MCF 10A (cell line): ENCODE results near the gene ETS2. TPM values are rescaled to one million over a fixed set of nuclear protein-coding genes. Genes with fewer than 3 reads are reported as not detected.
A peak's percentile ranks its signal among the peaks of the same experiment; 100 is the strongest.

Source experiments
- BruUV-seq: library from RNA; stranded (reverse); fragments of 400-500 nt; replicated peaks from 2 replicates; lab custom pipeline; 2021; lab: Mats Ljungman, UMichigan
- CTCF ChIA-PET: fragments of 300-600 bp; sonication (Branson Sonifier 250); formaldehyde crosslinking; extraction: SDS; loops from one replicate; lab custom pipeline; 2021; ENCODE audit warnings: antibody characterized with exemption, inconsistent platforms; lab: Yijun Ruan, JAX
- POLR2A ChIA-PET: fragments of 300-600, 350-650 bp; sonication (Branson Sonifier 250); formaldehyde crosslinking; extraction: SDS; loops from one replicate; lab custom pipeline; 2020; ENCODE audit warnings: antibody characterized with exemption, inconsistent platforms; lab: Yijun Ruan, JAX
- DNase-seq: peaks from one replicate; pipeline ENCODE4 v3.0.0-alpha.2; 2018; ENCODE audit not compliant: unreplicated experiment
- H3K27ac Mint-ChIP-seq: one replicate; pipeline ENCODE4 v1.8.0; 2022; ENCODE audit warnings: mild to moderate bottlenecking, low read depth, mixed read lengths; ENCODE audit not compliant: unreplicated experiment
- H3K27me3 Mint-ChIP-seq: one replicate; pipeline ENCODE4 v1.8.0; 2022; ENCODE audit warnings: mixed read lengths; ENCODE audit not compliant: insufficient read depth, unreplicated experiment
- H3K36me3 Mint-ChIP-seq: one replicate; pipeline ENCODE4 v1.8.0; 2022; ENCODE audit warnings: mild to moderate bottlenecking, moderate library complexity, mixed read lengths; ENCODE audit not compliant: insufficient read depth, unreplicated experiment
- H3K4me1 Mint-ChIP-seq: one replicate; pipeline ENCODE4 v1.8.0; 2022; ENCODE audit warnings: mixed read lengths; ENCODE audit not compliant: insufficient read depth, unreplicated experiment
- H3K4me3 Mint-ChIP-seq: one replicate; pipeline ENCODE4 v1.8.0; 2022; ENCODE audit warnings: mild to moderate bottlenecking, moderate library complexity, mixed read lengths; ENCODE audit not compliant: unreplicated experiment
- H3K9me3 Mint-ChIP-seq: one replicate; pipeline ENCODE4 v1.8.0; 2022; ENCODE audit warnings: mixed read lengths; ENCODE audit not compliant: unreplicated experiment
- CTCF ChIP-seq: fragments of 200-600 bp; IDR thresholded peaks from one replicate; pipeline ENCODE4 v1.8.0; 2022; ENCODE audit warnings: antibody characterized with exemption, mild to moderate bottlenecking; ENCODE audit not compliant: unreplicated experiment
- intact Hi-C: fragments of 100-400 bp; cut with micrococcal nuclease; formaldehyde crosslinking; loops from 2 replicates; pipeline ENCODE4 v1.14.1; 2022
- total RNA-seq: library from RNA; stranded (reverse); gene quantifications from 2 replicates; pipeline ENCODE4 v1.2.3, GENCODE V29; 2022

Gene ETS2
- total RNA-seq, 1 experiment from 2014 or later = 109 TPM

GRCh38 chr21:38817371-38818324, 11.9 kb downstream of the ETS2 start:
- peak overlapping the region; percentile 59 for H3K27ac Mint-ChIP-seq

GRCh38 chr21:38818325-38818723, 12.6 kb downstream of the ETS2 start:
- BruUV-seq = no TSS peak
- ChIA-PET CTCF (interaction anchor here (0.7 to 1.1 kb wide), 3 partner anchors 21 to 319 kb away, joined by 3 to 4 read pairs (median 4); no protein-coding TSS in a partner anchor), POLR2A (interaction anchor here (0.5 to 6.0 kb wide), 13 partner anchors 10 to 319 kb away, joined by 3 to 29 read pairs (median 5); partner anchors contain the start of gene ETS2)
- Mint-ChIP-seq H3K36me3 (peaks cover 100% of the 10 kb centered on the region), H3K27ac (no peak overlapping the region), H3K4me1 (peaks cover 43% of the 10 kb centered on the region), H3K27me3 (no peaks in the 10 kb centered on the region), H3K4me3 (no peak overlapping the region), H3K9me3 (no peaks in the 10 kb centered on the region)
- intact Hi-C loops = no loop called here
- DNase-seq = no peak
- no peak for TF ChIP-seq CTCF

More at GRCh38 chr21:38817371-38818324, 11.9 kb downstream of the ETS2 start:
- intact Hi-C loops = no loop called here
- ChIA-PET CTCF (interaction anchor here (0.7 to 1.1 kb wide), 3 partner anchors 22 to 320 kb away, joined by 3 to 4 read pairs (median 4); no protein-coding TSS in a partner anchor), POLR2A (interaction anchor here (0.5 to 6.0 kb wide), 18 partner anchors 9 to 320 kb away, joined by 3 to 29 read pairs (median 4); partner anchors contain the start of gene ETS2)
- peak; percentile 68 for DNase-seq
- Mint-ChIP-seq H3K27me3 (no peaks in the 10 kb centered on the region), H3K4me1 (peaks cover 43% of the 10 kb centered on the region), H3K4me3 (peak overlapping the region; percentile 14), H3K36me3 (peaks cover 100% of the 10 kb centered on the region), H3K9me3 (no peaks in the 10 kb centered on the region)
- no peak for TF ChIP-seq CTCF
- no TSS peak for BruUV-seq

GRCh38 chr21:38819051-38819718, 13.5 kb downstream of the ETS2 start:
- POLR2A ChIA-PET = interaction anchor here (0.5 to 7.3 kb wide), 22 partner anchors 10 to 756 kb away, joined by 3 to 113 read pairs (median 6); partner anchors contain the start of gene ETS2
- H3K27me3 Mint-ChIP-seq = no peaks in the 10 kb centered on the region
- no peak for DNase-seq
- CTCF ChIA-PET = interaction anchor here (0.6 to 1.9 kb wide), 6 partner anchors 11 to 1894 kb away, joined by 3 to 6 read pairs (median 3); no protein-coding TSS in a partner anchor
- no peak for TF ChIP-seq CTCF
- intact Hi-C loops = no loop called here
- no peaks in the 10 kb centered on the region for H3K9me3 Mint-ChIP-seq
- peaks cover 41% of the 10 kb centered on the region for H3K4me1 Mint-ChIP-seq
- peaks cover 100% of the 10 kb centered on the region for H3K36me3 Mint-ChIP-seq
- no TSS peak for BruUV-seq
- H3K4me3 Mint-ChIP-seq = peak overlapping the region; percentile 40
- H3K27ac Mint-ChIP-seq = peak overlapping the region; percentile 75
